RWPE1 (cell line): ENCODE measurements around the gene CDH20.
A peak's percentile ranks its signal among the peaks of the same experiment; 100 is the strongest.

Experiments
- CTCF ChIA-PET: fragments of 350-600 bp; sonication (Branson Sonifier 250); formaldehyde crosslinking; extraction: SDS; loops from one replicate; lab custom pipeline; 2021; lab: Yijun Ruan, JAX
- POLR2A ChIA-PET: fragments of 400-600 bp; formaldehyde crosslinking; extraction: SDS; loops from one replicate; lab custom pipeline; 2020; ENCODE audit warnings: antibody characterized with exemption; ENCODE audit not compliant: low non-redundant PET; lab: Yijun Ruan, JAX
- DNase-seq: peaks from one replicate; pipeline ENCODE4 v3.0.0; 2012; ENCODE audit warnings: low spot score
- H3K27ac ChIP-seq: fragments of 450-650 bp; 2 replicates; pipeline ENCODE4 v1.5.1; 2017
- CTCF ChIP-seq: fragments of 450-650 bp; conservative IDR thresholded peaks from 2 replicates; pipeline ENCODE4 v1.5.1; 2017; ENCODE audit warnings: low read depth, mild to moderate bottlenecking

Gene CDH20

GRCh38 chr18:61295153-61295552 lies 38.1 kb upstream of the CDH20 start:
- CTCF ChIA-PET: no interaction called here
- no peak for DNase-seq
- TF ChIP-seq CTCF: no peak
- no peak overlapping the region for H3K27ac ChIP-seq
- POLR2A ChIA-PET: no interaction called here

DNA sequence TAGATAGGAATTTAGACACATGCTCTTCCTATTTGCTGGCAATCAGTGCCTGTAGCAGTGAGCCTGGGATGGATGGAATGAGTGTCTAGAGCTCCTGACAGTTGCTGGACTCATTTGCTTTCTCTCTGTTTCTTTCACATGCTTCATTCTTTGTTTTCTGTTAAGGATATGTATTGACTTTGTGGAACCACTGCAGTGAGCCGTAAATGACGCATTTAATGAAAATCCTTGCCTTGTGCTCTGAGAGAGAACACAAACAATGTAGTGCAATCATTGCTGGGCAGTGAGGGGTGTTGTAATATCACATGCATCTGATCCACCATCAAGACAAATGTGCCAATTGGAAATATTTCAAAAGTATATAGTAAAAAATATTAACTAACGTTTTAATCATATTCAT lies 25.2 kb upstream of the CDH20 start:
- ChIA-PET POLR2A (no interaction called here), CTCF (no interaction called here)
- DNase-seq: no peak
- H3K27ac ChIP-seq: no peak overlapping the region
- TF ChIP-seq CTCF: no peak

GRCh38 chr18:61308795-61309393 lies 24.3 kb upstream of the CDH20 start:
- no peak overlapping the region for H3K27ac ChIP-seq
- TF ChIP-seq CTCF: no peak
- DNase-seq: no peak
- POLR2A ChIA-PET: no interaction called here
- CTCF ChIA-PET: no interaction called here

GRCh38 chr18:61322265-61322873 lies 10.9 kb upstream of the CDH20 start:
- peak; percentile 62 for TF ChIP-seq CTCF
- CTCF ChIA-PET: interaction anchor here (0.6 to 1.2 kb wide), 4 partner anchors 52 to 217 kb away, joined by 3 to 5 read pairs (median 3); no protein-coding TSS in a partner anchor

GRCh38 chr18:61323951-61324350 lies 9.3 kb upstream of the CDH20 start:
- ChIA-PET POLR2A (no interaction called here), CTCF (no interaction called here)
- H3K27ac ChIP-seq: no peak overlapping the region
- no peak for DNase-seq
- no peak for TF ChIP-seq CTCF

More at GRCh38 chr18:61322265-61322873, 10.9 kb upstream of the CDH20 start:
- H3K27ac ChIP-seq: no peak overlapping the region
- POLR2A ChIA-PET: no interaction called here
- DNase-seq: peak; percentile 20

GRCh38 chr18:61326407-61326806 lies 6.8 kb upstream of the CDH20 start:
- TF ChIP-seq CTCF: no peak
- H3K27ac ChIP-seq: no peak overlapping the region
- ChIA-PET CTCF (no interaction called here), POLR2A (no interaction called here)
- DNase-seq: no peak
